Hepatocyte (in vitro differentiated cells): ENCODE data around the gene C4orf50. TPM values are rescaled to one million over a fixed set of nuclear protein-coding genes. Genes with fewer than 3 reads are reported as not detected.

Experiments
- DNase-seq: peaks from one replicate; pipeline ENCODE4 v3.0.0-alpha.2; 2016; ENCODE audit warnings: low spot score
- H2AFZ ChIP-seq: fragments of 200-600 bp; sonication (generic); 2 replicates; pipeline ENCODE4 v1.6.0; 2016; ENCODE audit warnings: antibody characterized with exemption, mild to moderate bottlenecking
- H3K27ac ChIP-seq: fragments of 200-600 bp; sonication (generic); 2 replicates; pipeline ENCODE4 v1.5.1; 2016; ENCODE audit warnings: mild to moderate bottlenecking
- H3K27me3 ChIP-seq: fragments of 200-600 bp; sonication (generic); 2 replicates; pipeline ENCODE4 v1.6.1; 2016
- H3K36me3 ChIP-seq: fragments of 200-600 bp; sonication (generic); replicated peaks from 2 replicates; pipeline ENCODE4 v1.5.1; 2016; ENCODE audit warnings: low read depth; ENCODE audit not compliant: insufficient read depth
- H3K4me1 ChIP-seq: fragments of 200-600 bp; sonication (generic); 2 replicates; pipeline ENCODE4 v1.5.1; 2016; ENCODE audit warnings: mild to moderate bottlenecking, moderate library complexity; ENCODE audit not compliant: insufficient read depth
- H3K4me2 ChIP-seq: fragments of 200-600 bp; sonication (generic); 2 replicates; pipeline ENCODE4 v1.6.0; 2016
- H3K4me3 ChIP-seq: fragments of 200-600 bp; sonication (generic); 2 replicates; pipeline ENCODE4 v1.5.1; 2016; ENCODE audit warnings: mild to moderate bottlenecking
- H3K79me2 ChIP-seq: fragments of 200-600 bp; sonication (generic); 2 replicates; pipeline ENCODE4 v1.6.0; 2017; ENCODE audit warnings: mild to moderate bottlenecking
- H3K9me2 ChIP-seq: fragments of 200-600 bp; sonication (generic); replicated peaks from 2 replicates; pipeline ENCODE4 v1.6.0; 2017; ENCODE audit warnings: mild to moderate bottlenecking; ENCODE audit not compliant: insufficient read depth
- H3K9me3 ChIP-seq: fragments of 200-600 bp; sonication (generic); 2 replicates; pipeline ENCODE4 v1.5.1; 2016; ENCODE audit warnings: low read depth, mild to moderate bottlenecking
- H4K20me1 ChIP-seq: fragments of 200-600 bp; sonication (generic); 2 replicates; pipeline ENCODE4 v1.6.0; 2016; ENCODE audit warnings: mild to moderate bottlenecking; ENCODE audit not compliant: insufficient read depth, poor library complexity, severe bottlenecking
- EZH2 ChIP-seq: fragments of 200-600 bp; sonication (generic); IDR thresholded peaks from 2 replicates; pipeline ENCODE4 v1.6.1; 2016; ENCODE audit warnings: antibody characterized with exemption, mild to moderate bottlenecking, borderline replicate concordance
- EZH2phosphoT487 ChIP-seq: fragments of 200-600 bp; sonication (generic); IDR thresholded peaks from one replicate; pipeline ENCODE4 v1.6.1; 2018; ENCODE audit warnings: antibody characterized with exemption, mild to moderate bottlenecking, low read depth, moderate library complexity; ENCODE audit not compliant: unreplicated experiment, severe bottlenecking
- WGBS: methylation state at CpG from one replicate; pipeline ENCODE4 v1.1.6; 2016; ENCODE audit warnings: low lambda C conversion rate; ENCODE audit errors: missing lambda C conversion rate; 5-methylcytosine and 5-hydroxymethylcytosine counted together
- polyA plus RNA-seq: library from polyadenylated mRNA; unstranded; fragments of >200 nt; fragmentation: Nextera tagmentation; extraction: Ambion mirVana; gene quantifications from 2 replicates; pipeline ENCODE4 v1.2.1, GENCODE V29; 2016
- total RNA-seq: library from RNA; depleted of rRNA; stranded (reverse); fragments of >200 nt; gene quantifications from 2 replicates; pipeline ENCODE4 v1.2.3, GENCODE V29; 2014
- TF ChIP-seq, protein P1 (sequence below): fragments of 200-600 bp; sonication (generic); IDR thresholded peaks from 2 replicates; pipeline ENCODE4 v1.5.1; 2016; ENCODE audit warnings: antibody characterized with exemption, mild to moderate bottlenecking; ENCODE audit not compliant: poor library complexity

Gene C4orf50
- total and polyA plus RNA-seq, 2 experiments from 2014 or later, result not detected

DNA sequence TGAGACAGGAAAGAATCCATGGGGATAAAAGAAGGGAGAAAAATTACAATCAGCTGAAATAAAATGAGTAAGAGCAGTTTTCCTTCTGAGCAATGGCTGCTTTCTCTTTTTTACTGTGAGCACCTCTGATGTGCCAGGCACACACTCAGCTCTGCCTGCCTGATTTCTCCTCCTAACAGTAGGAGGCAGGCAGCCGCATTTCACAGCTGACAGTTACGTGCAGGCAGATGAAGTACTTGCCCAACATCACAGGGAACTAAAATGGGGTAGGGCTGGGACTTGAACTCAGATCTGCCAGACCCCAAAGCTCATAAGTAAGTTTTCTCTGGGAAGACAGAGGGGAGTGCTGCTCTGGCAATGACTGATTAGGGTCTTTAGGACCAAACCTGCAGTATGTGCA lies 54.6 kb downstream of the C4orf50 start:
- Histone ChIP-seq H3K4me3 (no peak overlapping the region), H3K9me3 (no peaks in the 10 kb centered on the region), H3K4me1 (no peaks in the 10 kb centered on the region), H2AFZ (no peak overlapping the region), H3K27me3 (peaks cover 11% of the 10 kb centered on the region), H4K20me1 (no peaks in the 10 kb centered on the region), H3K36me3 (no peaks in the 10 kb centered on the region), H3K79me2 (no peaks in the 10 kb centered on the region), H3K27ac (no peak overlapping the region), H3K9me2 (no peaks in the 10 kb centered on the region), H3K4me2 (no peak overlapping the region)
- TF ChIP-seq, protein P1, sequence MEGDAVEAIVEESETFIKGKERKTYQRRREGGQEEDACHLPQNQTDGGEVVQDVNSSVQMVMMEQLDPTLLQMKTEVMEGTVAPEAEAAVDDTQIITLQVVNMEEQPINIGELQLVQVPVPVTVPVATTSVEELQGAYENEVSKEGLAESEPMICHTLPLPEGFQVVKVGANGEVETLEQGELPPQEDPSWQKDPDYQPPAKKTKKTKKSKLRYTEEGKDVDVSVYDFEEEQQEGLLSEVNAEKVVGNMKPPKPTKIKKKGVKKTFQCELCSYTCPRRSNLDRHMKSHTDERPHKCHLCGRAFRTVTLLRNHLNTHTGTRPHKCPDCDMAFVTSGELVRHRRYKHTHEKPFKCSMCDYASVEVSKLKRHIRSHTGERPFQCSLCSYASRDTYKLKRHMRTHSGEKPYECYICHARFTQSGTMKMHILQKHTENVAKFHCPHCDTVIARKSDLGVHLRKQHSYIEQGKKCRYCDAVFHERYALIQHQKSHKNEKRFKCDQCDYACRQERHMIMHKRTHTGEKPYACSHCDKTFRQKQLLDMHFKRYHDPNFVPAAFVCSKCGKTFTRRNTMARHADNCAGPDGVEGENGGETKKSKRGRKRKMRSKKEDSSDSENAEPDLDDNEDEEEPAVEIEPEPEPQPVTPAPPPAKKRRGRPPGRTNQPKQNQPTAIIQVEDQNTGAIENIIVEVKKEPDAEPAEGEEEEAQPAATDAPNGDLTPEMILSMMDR, result no peak
- TF ChIP-seq EZH2 (no peak), EZH2phosphoT487 (no peak)
- WGBS, result 46% methylated on average over 2 of the region's 2 CpGs
- no peak for DNase-seq

- H3K9me2 ChIP-seq, result no peaks in the 10 kb centered on the region
Observed at GRCh38 chr4:5962416-5962815, 55.8 kb downstream of the C4orf50 start.

DNA sequence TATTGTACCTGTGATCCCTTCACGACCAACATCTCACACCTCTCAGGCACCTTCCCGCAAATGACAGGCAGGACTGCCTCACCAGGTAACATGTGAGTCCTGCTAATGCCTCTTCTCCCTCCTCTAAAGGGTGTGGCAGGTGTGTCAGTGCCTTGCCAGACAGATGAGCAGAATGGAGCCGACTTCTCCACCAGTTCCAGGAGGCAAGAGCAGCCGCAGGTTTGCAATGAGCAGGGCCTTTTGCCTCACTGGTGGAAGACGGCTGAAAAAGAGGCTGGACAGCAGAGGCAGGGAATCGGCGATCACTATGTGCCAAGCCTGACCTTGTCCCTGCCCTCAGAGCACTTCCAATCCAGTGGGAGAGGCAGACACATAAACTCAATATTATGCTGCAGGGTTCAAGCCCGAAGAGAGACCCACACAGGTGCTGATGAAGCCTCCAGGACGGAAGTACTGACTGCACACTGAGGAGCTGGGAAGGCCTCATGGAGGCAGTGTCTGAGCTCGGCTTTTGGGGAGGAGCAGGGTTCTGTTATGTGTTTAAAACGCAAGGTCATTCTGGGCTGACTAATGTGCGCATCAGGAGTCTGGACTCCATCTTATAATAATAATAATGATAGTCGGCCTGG lies 57.9 kb downstream of the C4orf50 start:
- Histone ChIP-seq H3K36me3 (no peaks in the 10 kb centered on the region), H3K9me2 (no peaks in the 10 kb centered on the region), H3K27me3 (peaks cover 11% of the 10 kb centered on the region), H3K4me1 (no peaks in the 10 kb centered on the region), H3K4me3 (no peak overlapping the region), H4K20me1 (no peaks in the 10 kb centered on the region), H3K27ac (no peak overlapping the region), H3K9me3 (no peaks in the 10 kb centered on the region), H3K4me2 (no peak overlapping the region), H3K79me2 (no peaks in the 10 kb centered on the region), H2AFZ (no peak overlapping the region)
- no peak for DNase-seq
- WGBS, result 90% methylated on average over 13 of the region's 13 CpGs
- no peak for TF ChIP-seq EZH2phosphoT487
- TF ChIP-seq EZH2, result no peak
- TF ChIP-seq, protein P1, result no peak

More at GRCh38 chr4:5962416-5962815, 55.8 kb downstream of the C4orf50 start:
- Histone ChIP-seq H3K36me3 (no peaks in the 10 kb centered on the region), H3K9me3 (no peaks in the 10 kb centered on the region), H4K20me1 (no peaks in the 10 kb centered on the region), H3K4me2 (no peak overlapping the region), H3K27me3 (peaks cover 11% of the 10 kb centered on the region), H2AFZ (no peak overlapping the region), H3K27ac (no peak overlapping the region), H3K4me1 (no peaks in the 10 kb centered on the region), H3K4me3 (no peak overlapping the region), H3K79me2 (no peaks in the 10 kb centered on the region)
- 75% methylated on average over 6 of the region's 6 CpGs for WGBS
- DNase-seq, result no peak
- TF ChIP-seq EZH2 (no peak), EZH2phosphoT487 (no peak)
- TF ChIP-seq, protein P1, result no peak
